HepG2 (cell line): ENCODE data around the gene NUDT8. TPM values are rescaled to one million over a fixed set of nuclear protein-coding genes. Genes with fewer than 3 reads are reported as not detected.
A peak's percentile ranks its signal among the peaks of the same experiment; 100 is the strongest.

Source experiments
- ATAD3A ChIP-seq: sonication (generic); formaldehyde crosslinking; IDR thresholded peaks from 2 replicates; pipeline ENCODE4 v1.4.0; 2020; ENCODE audit warnings: missing genetic modification reagents
- CEBPB ChIP-seq: IDR thresholded peaks from 2 replicates; pipeline ENCODE4 v1.6.1; 2011; ENCODE audit warnings: low read depth, low read length, improper control_type of control experiment, borderline replicate concordance
- DPF2 ChIP-seq: sonication (generic); formaldehyde crosslinking; IDR thresholded peaks from 2 replicates; pipeline ENCODE4 v1.4.0; 2020; ENCODE audit warnings: mild to moderate bottlenecking, low read depth, missing genetic modification reagents, borderline replicate concordance
- EED ChIP-seq: sonication (generic); formaldehyde crosslinking; IDR thresholded peaks from 2 replicates; pipeline ENCODE4 v1.5.0; 2020; ENCODE audit warnings: mild to moderate bottlenecking, missing genetic modification reagents
- FOXM1 ChIP-seq: sonication (generic); formaldehyde crosslinking; IDR thresholded peaks from 2 replicates; pipeline ENCODE4 v1.5.0; 2020; ENCODE audit warnings: missing genetic modification reagents
- FOXO1 ChIP-seq: sonication (generic); formaldehyde crosslinking; IDR thresholded peaks from 2 replicates; pipeline ENCODE4 v1.4.0; 2020; ENCODE audit warnings: missing genetic modification reagents
- IKZF5 ChIP-seq: IDR thresholded peaks from 2 replicates; pipeline ENCODE4 v1.6.1; 2018; ENCODE audit warnings: missing genetic modification reagents, mild to moderate bottlenecking, missing compliant biosample characterization
- KDM2A ChIP-seq: sonication (generic); formaldehyde crosslinking; IDR thresholded peaks from 2 replicates; pipeline ENCODE4 v1.4.0; 2020; ENCODE audit warnings: low read depth, missing genetic modification reagents, borderline replicate concordance
- MZF1 ChIP-seq: sonication (generic); formaldehyde crosslinking; IDR thresholded peaks from 2 replicates; pipeline ENCODE4 v1.8.1; 2023; ENCODE audit warnings: mild to moderate bottlenecking, missing genetic modification reagents, borderline replicate concordance
- NCOA1 ChIP-seq: sonication (generic); formaldehyde crosslinking; IDR thresholded peaks from 2 replicates; pipeline ENCODE4 v1.9.0; 2021; ENCODE audit warnings: missing genetic modification reagents
- PHF21A ChIP-seq: sonication (generic); formaldehyde crosslinking; IDR thresholded peaks from 2 replicates; pipeline ENCODE4 v1.5.0; 2020; ENCODE audit warnings: mild to moderate bottlenecking, missing genetic modification reagents
- PHF8 ChIP-seq: sonication (generic); formaldehyde crosslinking; IDR thresholded peaks from 2 replicates; pipeline ENCODE4 v1.5.0; 2020; ENCODE audit warnings: missing genetic modification reagents
- RFX1 ChIP-seq: fragments of 450-650 bp; IDR thresholded peaks from 2 replicates; pipeline ENCODE4 v1.6.1; 2017
- SMARCE1 ChIP-seq: fragments of 450-650 bp; IDR thresholded peaks from 2 replicates; pipeline ENCODE4 v1.6.1; 2017; ENCODE audit warnings: borderline replicate concordance
- TCF7L2 ChIP-seq: IDR thresholded peaks from 2 replicates; pipeline ENCODE4 v1.6.1; 2011; ENCODE audit warnings: mild to moderate bottlenecking, low read depth, low read length, moderate library complexity
- ZFX ChIP-seq: sonication (generic); formaldehyde crosslinking; IDR thresholded peaks from 2 replicates; pipeline ENCODE4 v1.4.0; 2020; ENCODE audit warnings: mild to moderate bottlenecking, low read depth, missing genetic modification reagents, moderate library complexity
- ZHX1 ChIP-seq: sonication (generic); formaldehyde crosslinking; IDR thresholded peaks from 2 replicates; pipeline ENCODE4 v1.8.1; 2022; ENCODE audit warnings: low read depth, mild to moderate bottlenecking, missing genetic modification reagents
- ZNF557 ChIP-seq: sonication (generic); formaldehyde crosslinking; IDR thresholded peaks from 2 replicates; pipeline ENCODE4 v1.4.0; 2020; ENCODE audit warnings: missing genetic modification reagents
- ZNF576 ChIP-seq: sonication (generic); formaldehyde crosslinking; IDR thresholded peaks from 2 replicates; pipeline ENCODE4 v1.4.0; 2020; ENCODE audit warnings: mild to moderate bottlenecking, missing genetic modification reagents
- ZNF589 ChIP-seq: sonication (generic); formaldehyde crosslinking; conservative IDR thresholded peaks from 2 replicates; pipeline ENCODE4 v1.8.0; 2022; ENCODE audit warnings: mild to moderate bottlenecking, moderate library complexity, missing genetic modification reagents
- polyA plus RNA-seq, 8 experiments: library from polyadenylated mRNA; depleted of rRNA in 3 of 8; stranded (reverse) in 7 of 8; unstranded in 1 of 8; fragments of >200 nt; fragmentation: Illumina TruSeq in 4 of 8; extraction: Trizol in 4 of 8; gene quantifications; 2 replicates each; pipeline versions ENCODE4 v1.2.1 to v1.2.3, GENCODE V29; 2011 to 2016; ENCODE audit warnings: low read depth in 4 of 8, missing spikeins in 1 of 8, mixed read lengths in 1 of 8; ENCODE audit not compliant: insufficient read depth in 1 of 8
- total RNA-seq, 5 experiments: library from RNA; depleted of rRNA; stranded (reverse); fragments of >200 nt; fragmentation: Illumina TruSeq; extraction: Trizol; gene quantifications; 2 replicates each; pipeline ENCODE4 v1.2.3, GENCODE V29; 2016; ENCODE audit warnings: low read depth in 1 of 5
- TF ChIP-seq, protein P1 (sequence below): sonication (generic); formaldehyde crosslinking; IDR thresholded peaks from 2 replicates; pipeline ENCODE4 v1.8.0; 2022; ENCODE audit warnings: mild to moderate bottlenecking, missing genetic modification reagents
- TF ChIP-seq, protein P2 (sequence below): sonication (generic); formaldehyde crosslinking; IDR thresholded peaks from 2 replicates; pipeline ENCODE4 v1.8.0; 2022; ENCODE audit warnings: missing genetic modification reagents, low read depth, mild to moderate bottlenecking, borderline replicate concordance
- TF ChIP-seq, protein P3 (sequence below): sonication (generic); formaldehyde crosslinking; conservative IDR thresholded peaks from 2 replicates; pipeline ENCODE4 v1.8.1; 2023; ENCODE audit warnings: missing genetic modification reagents

NUDT8 gene
- total and polyA plus RNA-seq, 2 of the 13 experiments (the other 11 are each of a cell fraction or from before 2014, with no cell fraction given) = 6.7 to 25.8 TPM

GRCh38 chr11:67606492-67607295 lies 23.0 kb downstream of the NUDT8 start, which contains the start of gene NDUFV1 (continued):
- TF ChIP-seq FOXM1 (CRISPR knock-in tag) (no peak), DPF2 (CRISPR knock-in tag) (peak; percentile 29; the same call in 1 of the 2 replicates), ZNF576 (CRISPR knock-in tag) (no peak), ZNF589 (no peak), SMARCE1 (no peak), PHF21A (CRISPR knock-in tag) (peak; percentile 76; the same call in 1 of the 2 replicates), FOXO1 (CRISPR knock-in tag) (0 out of 2 replicates have a peak, but pooled peaks have one; percentile 34), NCOA1 (CRISPR knock-in tag) (no peak), KDM2A (CRISPR knock-in tag) (peak; percentile 91), EED (no peak), MZF1 (CRISPR knock-in tag) (peak; percentile 77; the same call in 1 of the 2 replicates), CEBPB (no peak), ATAD3A (CRISPR knock-in tag) (no peak), ZNF557 (CRISPR knock-in tag) (no peak), RFX1 (no peak), IKZF5 (peak; percentile 50; the same call in 1 of the 2 replicates), ZHX1 (CRISPR knock-in tag) (peak; percentile 90), ZFX (CRISPR knock-in tag) (peak; percentile 81), TCF7L2 (no peak), PHF8 (CRISPR knock-in tag) (peak; percentile 90)
- TF ChIP-seq, protein P1, sequence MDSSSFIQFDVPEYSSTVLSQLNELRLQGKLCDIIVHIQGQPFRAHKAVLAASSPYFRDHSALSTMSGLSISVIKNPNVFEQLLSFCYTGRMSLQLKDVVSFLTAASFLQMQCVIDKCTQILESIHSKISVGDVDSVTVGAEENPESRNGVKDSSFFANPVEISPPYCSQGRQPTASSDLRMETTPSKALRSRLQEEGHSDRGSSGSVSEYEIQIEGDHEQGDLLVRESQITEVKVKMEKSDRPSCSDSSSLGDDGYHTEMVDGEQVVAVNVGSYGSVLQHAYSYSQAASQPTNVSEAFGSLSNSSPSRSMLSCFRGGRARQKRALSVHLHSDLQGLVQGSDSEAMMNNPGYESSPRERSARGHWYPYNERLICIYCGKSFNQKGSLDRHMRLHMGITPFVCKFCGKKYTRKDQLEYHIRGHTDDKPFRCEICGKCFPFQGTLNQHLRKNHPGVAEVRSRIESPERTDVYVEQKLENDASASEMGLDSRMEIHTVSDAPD (CRISPR knock-in tag) = no peak
- TF ChIP-seq, protein P2, sequence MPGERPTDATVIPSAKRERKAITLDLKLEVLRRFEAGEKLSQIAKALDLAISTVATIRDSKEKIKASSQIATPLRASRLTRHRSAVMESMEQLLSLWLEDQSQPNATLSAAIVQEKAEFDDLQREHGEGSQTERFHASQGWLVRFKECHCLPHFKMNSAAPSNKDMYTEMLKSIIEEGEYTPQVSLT = no peak
- TF ChIP-seq, protein P3, sequence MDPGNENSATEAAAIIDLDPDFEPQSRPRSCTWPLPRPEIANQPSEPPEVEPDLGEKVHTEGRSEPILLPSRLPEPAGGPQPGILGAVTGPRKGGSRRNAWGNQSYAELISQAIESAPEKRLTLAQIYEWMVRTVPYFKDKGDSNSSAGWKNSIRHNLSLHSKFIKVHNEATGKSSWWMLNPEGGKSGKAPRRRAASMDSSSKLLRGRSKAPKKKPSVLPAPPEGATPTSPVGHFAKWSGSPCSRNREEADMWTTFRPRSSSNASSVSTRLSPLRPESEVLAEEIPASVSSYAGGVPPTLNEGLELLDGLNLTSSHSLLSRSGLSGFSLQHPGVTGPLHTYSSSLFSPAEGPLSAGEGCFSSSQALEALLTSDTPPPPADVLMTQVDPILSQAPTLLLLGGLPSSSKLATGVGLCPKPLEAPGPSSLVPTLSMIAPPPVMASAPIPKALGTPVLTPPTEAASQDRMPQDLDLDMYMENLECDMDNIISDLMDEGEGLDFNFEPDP (CRISPR knock-in tag) = no peak
